ENCODE measurements around the gene CCDC39.

DNA sequence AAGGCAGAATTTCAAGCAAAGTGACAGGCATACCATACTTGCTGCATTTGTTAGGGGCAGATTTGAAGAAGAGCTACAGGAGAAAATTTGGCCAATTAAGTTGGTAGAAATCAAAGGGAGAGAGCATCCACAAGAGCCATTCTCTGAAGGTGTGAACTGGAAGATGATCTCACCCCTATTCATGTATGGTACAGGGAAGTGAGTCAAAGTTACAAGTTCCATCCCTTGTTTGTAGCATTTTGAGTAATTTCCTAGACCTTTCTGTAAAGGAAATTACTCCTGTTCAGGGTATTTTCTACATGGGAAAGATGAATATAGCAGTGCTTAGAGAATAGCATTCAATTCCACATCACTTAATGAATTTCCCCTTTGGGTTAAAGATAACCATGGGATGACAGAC, 48.9 kb downstream of the CCDC39 start:
- TF ChIP-seq SIX5 (IDR thresholded peaks at IDR 0.05; ENCODE audit: low read depth, low read length) (no peak), EP300 (IDR thresholded peaks at IDR 0.05; ENCODE audit: borderline replicate concordance in 1 of 2, low read depth in 2 of 2, low read length in 2 of 2) (no peak), SIN3A (conservative IDR thresholded peaks at IDR 0.05 in 1 of 2, IDR thresholded peaks at IDR 0.05 in 1 of 2; ENCODE audit: low read depth in 1 of 2, low read length in 2 of 2) (no peak), GABPA (IDR thresholded peaks at IDR 0.05; ENCODE audit: borderline replicate concordance, insufficient read depth, low read length) (no peak)
- TF ChIP-seq, protein P1, sequence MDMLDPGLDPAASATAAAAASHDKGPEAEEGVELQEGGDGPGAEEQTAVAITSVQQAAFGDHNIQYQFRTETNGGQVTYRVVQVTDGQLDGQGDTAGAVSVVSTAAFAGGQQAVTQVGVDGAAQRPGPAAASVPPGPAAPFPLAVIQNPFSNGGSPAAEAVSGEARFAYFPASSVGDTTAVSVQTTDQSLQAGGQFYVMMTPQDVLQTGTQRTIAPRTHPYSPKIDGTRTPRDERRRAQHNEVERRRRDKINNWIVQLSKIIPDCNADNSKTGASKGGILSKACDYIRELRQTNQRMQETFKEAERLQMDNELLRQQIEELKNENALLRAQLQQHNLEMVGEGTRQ (IDR thresholded peaks at IDR 0.05; ENCODE audit: low read length): no peak
- TF ChIP-seq, protein P2, sequence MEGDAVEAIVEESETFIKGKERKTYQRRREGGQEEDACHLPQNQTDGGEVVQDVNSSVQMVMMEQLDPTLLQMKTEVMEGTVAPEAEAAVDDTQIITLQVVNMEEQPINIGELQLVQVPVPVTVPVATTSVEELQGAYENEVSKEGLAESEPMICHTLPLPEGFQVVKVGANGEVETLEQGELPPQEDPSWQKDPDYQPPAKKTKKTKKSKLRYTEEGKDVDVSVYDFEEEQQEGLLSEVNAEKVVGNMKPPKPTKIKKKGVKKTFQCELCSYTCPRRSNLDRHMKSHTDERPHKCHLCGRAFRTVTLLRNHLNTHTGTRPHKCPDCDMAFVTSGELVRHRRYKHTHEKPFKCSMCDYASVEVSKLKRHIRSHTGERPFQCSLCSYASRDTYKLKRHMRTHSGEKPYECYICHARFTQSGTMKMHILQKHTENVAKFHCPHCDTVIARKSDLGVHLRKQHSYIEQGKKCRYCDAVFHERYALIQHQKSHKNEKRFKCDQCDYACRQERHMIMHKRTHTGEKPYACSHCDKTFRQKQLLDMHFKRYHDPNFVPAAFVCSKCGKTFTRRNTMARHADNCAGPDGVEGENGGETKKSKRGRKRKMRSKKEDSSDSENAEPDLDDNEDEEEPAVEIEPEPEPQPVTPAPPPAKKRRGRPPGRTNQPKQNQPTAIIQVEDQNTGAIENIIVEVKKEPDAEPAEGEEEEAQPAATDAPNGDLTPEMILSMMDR (IDR thresholded peaks at IDR 0.05; ENCODE audit: control extremely low read depth in 1 of 3, insufficient read depth in 1 of 3, low read depth in 1 of 3, low read length in 3 of 3): no peak
